GM23248 (cell line): ENCODE results near the gene MPHOSPH9.

Experiments
- EZH2 ChIP-seq: fragments of 200-600 bp; sonication (generic); IDR thresholded peaks from 2 replicates; pipeline ENCODE4 v1.6.1; 2018; ENCODE audit warnings: antibody characterized with exemption, mild to moderate bottlenecking; ENCODE audit not compliant: insufficient read depth, poor library complexity, severe bottlenecking
- EZH2phosphoT487 ChIP-seq: fragments of 200-600 bp; sonication (generic); IDR thresholded peaks from 2 replicates; pipeline ENCODE4 v1.6.1; 2018; ENCODE audit warnings: antibody characterized with exemption, moderate library complexity, mild to moderate bottlenecking, low read depth; ENCODE audit not compliant: insufficient read depth

- no peak for TF ChIP-seq EZH2
- TF ChIP-seq EZH2phosphoT487, result no peak
Measured at GRCh38 chr12:123242116-123242904, 9.4 kb upstream of the MPHOSPH9 start.
